NCI-H146 treated with DMSO at 0.1 percent for 48 hours (cell line): ENCODE data around the gene GTF2I.
"Not testable (repeated sequence)": the region's sequence is repeated elsewhere in the genome, so short reads cannot be mapped to it uniquely, and the experiment has no call there.

Source experiments
- DNase-seq: peaks from one replicate; lab custom pipeline; 2025; ENCODE audit not compliant: unreplicated experiment; lab: John Stamatoyannopoulos, UW

GTF2I gene

GRCh38 chr7:74773760-74774750, 116.5 kb downstream of the GTF2I start, which contains the start of gene NCF1:
TSS of gene NCF1 (plus strand) at chr7:74774011. CDS start at chr7:74774032, 21 bp downstream.
- DNase-seq = not testable (repeated sequence)

- DNase-seq = not testable (repeated sequence)
These were observed 117.6 kb downstream of the GTF2I start for GRCh38 chr7:74775111-74775510.

GRCh38 chr7:74779053-74779452, 121.5 kb downstream of the GTF2I start:
- DNase-seq = not testable (repeated sequence)

- DNase-seq = not testable (repeated sequence)
These were observed 124.2 kb downstream of the GTF2I start for GRCh38 chr7:74781746-74782145.

- not testable (repeated sequence) for DNase-seq
These were observed 126.1 kb downstream of the GTF2I start for GRCh38 chr7:74783595-74783994.

GRCh38 chr7:74788369-74789150, 131.0 kb downstream of the GTF2I start:
- DNase-seq = peak; percentile 59

- not testable (repeated sequence) for DNase-seq
These were observed 131.8 kb downstream of the GTF2I start for GRCh38 chr7:74789200-74789736.

GRCh38 chr7:74797848-74798622, 140.5 kb downstream of the GTF2I start:
- DNase-seq = not testable (repeated sequence)

GRCh38 chr7:74798644-74799043, 141.1 kb downstream of the GTF2I start:
- not testable (repeated sequence) for DNase-seq
